ENCODE measurements around the gene SARDH. TPM values are rescaled to one million over a fixed set of nuclear protein-coding genes. Genes with fewer than 3 reads are reported as not detected.

The SARDH gene
- total and polyA plus RNA-seq, 2 of the 13 experiments (the other 11 are each of a cell fraction or from before 2014, with no cell fraction given) = 11.6 to 34.9 TPM

DNA sequence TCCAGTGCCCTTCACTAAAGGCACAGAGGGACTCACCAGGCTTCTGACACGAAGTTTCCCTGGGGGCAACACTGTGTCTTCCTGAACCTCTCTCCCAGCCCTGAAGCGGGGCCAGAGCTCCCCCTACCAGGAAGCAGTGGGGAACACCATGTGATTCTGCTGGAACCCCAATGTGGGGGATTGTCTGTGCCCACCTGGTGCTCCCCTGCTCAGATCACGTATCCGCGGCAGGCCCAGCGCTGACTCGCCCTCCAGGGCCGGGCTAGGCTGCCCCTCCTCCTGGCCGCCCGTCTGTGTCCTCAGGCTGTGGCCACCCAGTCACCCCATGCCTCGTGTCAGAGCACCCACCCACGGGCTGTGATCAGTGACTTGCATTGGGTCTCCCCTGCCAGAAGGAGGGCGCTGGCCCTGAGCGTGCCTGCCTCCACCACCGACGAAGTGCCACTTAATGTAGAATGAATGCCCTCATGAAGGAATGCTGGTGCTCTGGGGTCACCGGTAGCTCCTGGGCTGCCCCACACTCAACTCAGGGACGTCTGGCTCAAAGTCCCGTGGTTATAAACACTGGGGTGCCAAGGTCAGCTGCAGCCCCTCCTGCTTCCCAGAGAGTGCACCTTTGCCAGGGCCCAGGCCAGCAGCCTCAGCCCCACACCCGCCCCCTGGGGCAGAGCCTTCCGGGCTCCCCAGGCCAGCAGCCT, 22.1 kb downstream of the SARDH start (continued):
- TF ChIP-seq, protein P1, sequence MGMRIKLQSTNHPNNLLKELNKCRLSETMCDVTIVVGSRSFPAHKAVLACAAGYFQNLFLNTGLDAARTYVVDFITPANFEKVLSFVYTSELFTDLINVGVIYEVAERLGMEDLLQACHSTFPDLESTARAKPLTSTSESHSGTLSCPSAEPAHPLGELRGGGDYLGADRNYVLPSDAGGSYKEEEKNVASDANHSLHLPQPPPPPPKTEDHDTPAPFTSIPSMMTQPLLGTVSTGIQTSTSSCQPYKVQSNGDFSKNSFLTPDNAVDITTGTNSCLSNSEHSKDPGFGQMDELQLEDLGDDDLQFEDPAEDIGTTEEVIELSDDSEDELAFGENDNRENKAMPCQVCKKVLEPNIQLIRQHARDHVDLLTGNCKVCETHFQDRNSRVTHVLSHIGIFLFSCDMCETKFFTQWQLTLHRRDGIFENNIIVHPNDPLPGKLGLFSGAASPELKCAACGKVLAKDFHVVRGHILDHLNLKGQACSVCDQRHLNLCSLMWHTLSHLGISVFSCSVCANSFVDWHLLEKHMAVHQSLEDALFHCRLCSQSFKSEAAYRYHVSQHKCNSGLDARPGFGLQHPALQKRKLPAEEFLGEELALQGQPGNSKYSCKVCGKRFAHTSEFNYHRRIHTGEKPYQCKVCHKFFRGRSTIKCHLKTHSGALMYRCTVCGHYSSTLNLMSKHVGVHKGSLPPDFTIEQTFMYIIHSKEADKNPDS (CRISPR knock-in tag; IDR thresholded peaks at IDR 0.05) = no peak
- TF ChIP-seq ZNF543 (CRISPR knock-in tag; IDR thresholded peaks at IDR 0.05) (peak; percentile 75; the same call in 1 of the 2 replicates), DPF2 (CRISPR knock-in tag; IDR thresholded peaks at IDR 0.05; ENCODE audit: borderline replicate concordance, low read depth) (peak; percentile 84), BORCS8-MEF2B (CRISPR knock-in tag; IDR thresholded peaks at IDR 0.05) (no peak; the same call in none of the 2 replicates), TEAD2 (CRISPR knock-in tag; IDR thresholded peaks at IDR 0.05) (no peak), ZNF234 (CRISPR knock-in tag; conservative IDR thresholded peaks at IDR 0.05) (no peak), NONO (IDR thresholded peaks at IDR 0.05) (no peak), NONO (CRISPR knock-in tag; conservative IDR thresholded peaks at IDR 0.05) (peak; percentile 60; the same call in 1 of the 2 replicates), CREB1 (IDR thresholded peaks at IDR 0.05) (no peak), CREB1 (CRISPR knock-in tag; IDR thresholded peaks at IDR 0.05) (0 out of 2 replicates have a peak, but pooled peaks have one; percentile 13), ZNF546 (CRISPR knock-in tag; conservative IDR thresholded peaks at IDR 0.05) (0 out of 2 replicates have a peak, but pooled peaks have one; percentile 11), JUN (CRISPR knock-in tag; IDR thresholded peaks at IDR 0.05) (no peak), HDAC1 (CRISPR knock-in tag; IDR thresholded peaks at IDR 0.05) (peak; percentile 63), ZNF552 (CRISPR knock-in tag; IDR thresholded peaks at IDR 0.05; ENCODE audit: borderline replicate concordance) (0 out of 2 replicates have a peak, but pooled peaks have one; percentile 44), ZFX (CRISPR knock-in tag; IDR thresholded peaks at IDR 0.05; ENCODE audit: low read depth) (peak; percentile 60), TMF1 (CRISPR knock-in tag; IDR thresholded peaks at IDR 0.05; ENCODE audit: low read depth) (no peak), HMG20B (CRISPR knock-in tag; conservative IDR thresholded peaks at IDR 0.05) (no peak)
- TF ChIP-seq, protein P2, sequence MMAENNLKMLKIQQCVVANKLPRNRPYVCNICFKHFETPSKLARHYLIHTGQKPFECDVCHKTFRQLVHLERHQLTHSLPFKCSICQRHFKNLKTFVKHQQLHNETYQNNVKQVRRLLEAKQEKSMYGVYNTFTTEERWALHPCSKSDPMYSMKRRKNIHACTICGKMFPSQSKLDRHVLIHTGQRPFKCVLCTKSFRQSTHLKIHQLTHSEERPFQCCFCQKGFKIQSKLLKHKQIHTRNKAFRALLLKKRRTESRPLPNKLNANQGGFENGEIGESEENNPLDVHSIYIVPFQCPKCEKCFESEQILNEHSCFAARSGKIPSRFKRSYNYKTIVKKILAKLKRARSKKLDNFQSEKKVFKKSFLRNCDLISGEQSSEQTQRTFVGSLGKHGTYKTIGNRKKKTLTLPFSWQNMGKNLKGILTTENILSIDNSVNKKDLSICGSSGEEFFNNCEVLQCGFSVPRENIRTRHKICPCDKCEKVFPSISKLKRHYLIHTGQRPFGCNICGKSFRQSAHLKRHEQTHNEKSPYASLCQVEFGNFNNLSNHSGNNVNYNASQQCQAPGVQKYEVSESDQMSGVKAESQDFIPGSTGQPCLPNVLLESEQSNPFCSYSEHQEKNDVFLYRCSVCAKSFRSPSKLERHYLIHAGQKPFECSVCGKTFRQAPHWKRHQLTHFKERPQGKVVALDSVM (CRISPR knock-in tag; IDR thresholded peaks at IDR 0.05) = peak; percentile 51; the same call in 1 of the 2 replicates
- TF ChIP-seq, protein P3, sequence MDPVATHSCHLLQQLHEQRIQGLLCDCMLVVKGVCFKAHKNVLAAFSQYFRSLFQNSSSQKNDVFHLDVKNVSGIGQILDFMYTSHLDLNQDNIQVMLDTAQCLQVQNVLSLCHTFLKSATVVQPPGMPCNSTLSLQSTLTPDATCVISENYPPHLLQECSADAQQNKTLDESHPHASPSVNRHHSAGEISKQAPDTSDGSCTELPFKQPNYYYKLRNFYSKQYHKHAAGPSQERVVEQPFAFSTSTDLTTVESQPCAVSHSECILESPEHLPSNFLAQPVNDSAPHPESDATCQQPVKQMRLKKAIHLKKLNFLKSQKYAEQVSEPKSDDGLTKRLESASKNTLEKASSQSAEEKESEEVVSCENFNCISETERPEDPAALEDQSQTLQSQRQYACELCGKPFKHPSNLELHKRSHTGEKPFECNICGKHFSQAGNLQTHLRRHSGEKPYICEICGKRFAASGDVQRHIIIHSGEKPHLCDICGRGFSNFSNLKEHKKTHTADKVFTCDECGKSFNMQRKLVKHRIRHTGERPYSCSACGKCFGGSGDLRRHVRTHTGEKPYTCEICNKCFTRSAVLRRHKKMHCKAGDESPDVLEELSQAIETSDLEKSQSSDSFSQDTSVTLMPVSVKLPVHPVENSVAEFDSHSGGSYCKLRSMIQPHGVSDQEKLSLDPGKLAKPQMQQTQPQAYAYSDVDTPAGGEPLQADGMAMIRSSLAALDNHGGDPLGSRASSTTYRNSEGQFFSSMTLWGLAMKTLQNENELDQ (CRISPR knock-in tag; IDR thresholded peaks at IDR 0.05; ENCODE audit: borderline replicate concordance) = no peak
- TF ChIP-seq, protein P4, sequence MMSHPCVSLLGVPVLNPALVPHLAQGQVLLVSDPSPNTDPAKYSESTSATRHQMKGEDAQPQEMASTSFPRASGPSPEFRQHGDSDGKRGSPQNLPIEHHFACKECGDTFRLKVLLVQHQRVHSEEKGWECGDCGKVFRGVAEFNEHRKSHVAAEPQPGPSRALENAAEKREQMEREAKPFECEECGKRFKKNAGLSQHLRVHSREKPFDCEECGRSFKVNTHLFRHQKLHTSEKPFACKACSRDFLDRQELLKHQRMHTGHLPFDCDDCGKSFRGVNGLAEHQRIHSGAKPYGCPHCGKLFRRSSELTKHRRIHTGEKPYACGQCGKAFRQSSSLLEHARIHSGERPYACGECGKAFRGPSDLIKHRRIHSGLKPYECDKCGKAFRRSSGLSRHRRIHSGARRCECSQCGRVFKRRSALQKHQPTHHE (CRISPR knock-in tag; IDR thresholded peaks at IDR 0.05; ENCODE audit: borderline replicate concordance) = 0 out of 2 replicates have a peak, but pooled peaks have one; percentile 16
- TF ChIP-seq, protein P5, sequence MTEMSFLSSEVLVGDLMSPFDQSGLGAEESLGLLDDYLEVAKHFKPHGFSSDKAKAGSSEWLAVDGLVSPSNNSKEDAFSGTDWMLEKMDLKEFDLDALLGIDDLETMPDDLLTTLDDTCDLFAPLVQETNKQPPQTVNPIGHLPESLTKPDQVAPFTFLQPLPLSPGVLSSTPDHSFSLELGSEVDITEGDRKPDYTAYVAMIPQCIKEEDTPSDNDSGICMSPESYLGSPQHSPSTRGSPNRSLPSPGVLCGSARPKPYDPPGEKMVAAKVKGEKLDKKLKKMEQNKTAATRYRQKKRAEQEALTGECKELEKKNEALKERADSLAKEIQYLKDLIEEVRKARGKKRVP (CRISPR knock-in tag; IDR thresholded peaks at IDR 0.05) = no peak
